Sigmoid colon (tissue), 3 donors: ENCODE measurements around the gene EEF2.

ENCODE experiments used
- CTCF ChIP-seq, 4 experiments: fragments of 450-650 bp in 3 of 4; fragments of 200-600 bp in 1 of 4; IDR thresholded peaks; one replicate each; pipeline ENCODE4 v1.5.1; 2016 to 2019; ENCODE audit warnings: antibody characterized with exemption in 4 of 4, mild to moderate bottlenecking in 3 of 4, moderate library complexity in 2 of 4
- POLR2A ChIP-seq, 2 donors: fragments of 450-650 bp; IDR thresholded peaks; one replicate each; pipeline ENCODE4 v1.6.1; 2016; ENCODE audit warnings: antibody characterized with exemption in 2 of 2, mild to moderate bottlenecking in 2 of 2, moderate library complexity in 2 of 2

DNA sequence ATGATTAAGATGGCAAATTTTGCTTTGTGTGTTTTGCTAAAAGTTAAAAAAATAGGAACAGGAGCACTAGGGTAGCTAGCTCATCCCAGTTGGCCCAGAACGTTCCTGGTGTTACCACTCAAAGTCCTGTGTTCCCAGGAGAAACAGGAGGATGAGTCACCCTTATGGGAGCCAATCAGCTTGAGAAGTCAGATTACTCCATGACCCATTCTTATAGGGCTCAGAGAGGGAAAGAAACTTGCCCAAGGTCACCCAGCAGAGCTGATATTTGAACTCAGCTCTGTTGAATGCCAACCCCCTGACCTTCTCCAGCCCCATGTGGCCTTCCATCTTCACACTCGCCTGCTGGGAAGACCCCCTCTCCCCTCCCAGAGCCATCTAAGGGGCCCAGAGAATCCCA is 39.4 kb downstream of the EEF2 start:
- no peak for TF ChIP-seq CTCF (IDR thresholded peaks at IDR 0.05)
- no peak for TF ChIP-seq POLR2A (IDR thresholded peaks at IDR 0.05)
